GM23248 (cell line): ENCODE data around the gene KATNAL1.

Source experiments
- EZH2 ChIP-seq: fragments of 200-600 bp; sonication (generic); IDR thresholded peaks from 2 replicates; pipeline ENCODE4 v1.6.1; 2018; ENCODE audit warnings: antibody characterized with exemption, mild to moderate bottlenecking; ENCODE audit not compliant: insufficient read depth, poor library complexity, severe bottlenecking
- EZH2phosphoT487 ChIP-seq: fragments of 200-600 bp; sonication (generic); IDR thresholded peaks from 2 replicates; pipeline ENCODE4 v1.6.1; 2018; ENCODE audit warnings: antibody characterized with exemption, moderate library complexity, mild to moderate bottlenecking, low read depth; ENCODE audit not compliant: insufficient read depth

DNA sequence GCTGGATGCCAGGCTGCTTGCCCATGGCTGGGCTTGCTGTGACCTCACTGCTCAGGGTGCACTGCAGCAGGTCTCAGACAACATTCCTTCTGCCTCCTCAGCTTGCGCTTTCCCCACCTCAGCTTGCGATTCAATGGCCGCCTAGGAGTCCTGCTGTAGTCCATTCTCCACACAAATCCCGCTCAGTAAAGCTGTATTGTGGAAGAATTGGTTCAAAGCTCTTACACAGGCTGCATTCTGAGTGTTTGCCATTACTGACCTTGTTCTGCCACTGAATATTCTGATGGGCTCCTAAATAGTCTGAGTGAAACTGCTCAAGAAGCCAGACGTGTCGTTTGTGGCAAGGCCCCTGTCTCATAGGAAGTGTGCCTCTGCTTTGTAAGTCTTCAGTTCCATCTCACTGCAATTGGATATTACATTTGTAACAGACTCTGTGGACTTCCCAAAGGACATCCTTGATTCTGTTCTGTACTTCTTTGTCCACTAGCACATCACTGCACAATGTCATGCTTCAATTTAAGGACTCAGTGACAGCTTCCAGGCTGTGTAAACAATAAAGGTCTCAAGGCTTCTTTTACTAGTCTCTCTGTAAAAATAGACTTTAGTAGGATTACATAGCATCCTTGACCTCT, 49.8 kb downstream of the KATNAL1 start:
- no peak for TF ChIP-seq EZH2
- no peak for TF ChIP-seq EZH2phosphoT487
